Lung (tissue), 12 donors: Measurements from ENCODE around the gene FOXJ3. TPM values are rescaled to one million over a fixed set of nuclear protein-coding genes. Genes with fewer than 3 reads are reported as not detected.

Experiments used
- ATAC-seq: fragments of 200-7000 bp; cut with Tn5 transposase; one replicate; pipeline ENCODE4 v1.9.1; 2020; ENCODE audit warnings: moderate number of reproducible peaks; ENCODE audit not compliant: insufficient read depth, low FRiP score
- DNase-seq, 3 donors: peaks; one replicate each; pipeline ENCODE4 v3.0.0-alpha.2; 2013 to 2017
- H3K27ac ChIP-seq, 2 donors: one replicate each; pipeline ENCODE4 v1.5.1; 2013; ENCODE audit warnings: mild to moderate bottlenecking in 2 of 2, moderate library complexity in 2 of 2, control low read depth in 1 of 2, inconsistent platforms in 1 of 2, low read depth in 1 of 2, low read length in 1 of 2
- H3K27me3 ChIP-seq, 3 donors: one replicate each; pipeline ENCODE4 v1.5.1; 2013; ENCODE audit warnings: low read length in 2 of 3; ENCODE audit not compliant: control insufficient read depth in 3 of 3, insufficient read depth in 3 of 3
- H3K36me3 ChIP-seq, 4 donors: one replicate each; pipeline ENCODE4 v1.5.1; 2013; ENCODE audit warnings: low read length in 4 of 4, mild to moderate bottlenecking in 1 of 4, moderate library complexity in 1 of 4; ENCODE audit not compliant: control insufficient read depth in 4 of 4, insufficient read depth in 4 of 4
- H3K4me1 ChIP-seq, 5 donors: one replicate each; pipeline ENCODE4 v1.5.1; 2013; ENCODE audit warnings: low read length in 5 of 5, mild to moderate bottlenecking in 2 of 5, moderate library complexity in 1 of 5; ENCODE audit not compliant: control insufficient read depth in 5 of 5, insufficient read depth in 5 of 5
- H3K4me3 ChIP-seq: one replicate; pipeline ENCODE4 v1.5.1; 2013; ENCODE audit warnings: mild to moderate bottlenecking, control low read depth, moderate library complexity
- H3K9ac ChIP-seq, 2 donors: one replicate each; pipeline ENCODE4 v1.5.1; 2013; ENCODE audit warnings: low read length in 2 of 2, control low read depth in 1 of 2; ENCODE audit not compliant: insufficient read depth in 1 of 2
- H3K9me3 ChIP-seq, 4 donors: one replicate each; pipeline ENCODE4 v1.5.1; 2013; ENCODE audit warnings: low read length in 3 of 4, mild to moderate bottlenecking in 1 of 4, moderate library complexity in 1 of 4; ENCODE audit not compliant: control insufficient read depth in 4 of 4, insufficient read depth in 3 of 4
- WGBS, 2 donors: extraction: QIAGEN DNeasy Blood & Tissue Kit; methylation state at CpG; one replicate each; pipeline ENCODE4 v1.1.7; 2013; 5-methylcytosine and 5-hydroxymethylcytosine counted together
- polyA plus RNA-seq, 2 donors: library from polyadenylated mRNA; stranded (reverse); fragments of 200-250 nt; gene quantifications; one replicate each; pipeline ENCODE4 v1.2.1, GENCODE V29; 2013
- total RNA-seq, 2 donors: library from RNA; depleted of rRNA in 1 of 2; stranded (reverse); fragments of >200 nt in 1 of 2; gene quantifications; one replicate each; pipeline ENCODE4 v1.2.1, GENCODE V29; 2014 to 2021
- TF ChIP-seq, protein P1 (sequence below): IDR thresholded peaks from 2 replicates; pipeline ENCODE4 v1.5.1; 2012; ENCODE audit warnings: mild to moderate bottlenecking; ENCODE audit errors: control extremely low read depth, extremely low read depth
- donor health status: control.
- donor health status: control.
- donor health status: Bipolar disorder and iron deficiency.
- donor health status: healthy.
- donor health status: DM: yes; HTN: yes; CAD: no.

The FOXJ3 gene
- total and polyA plus RNA-seq, 4 donors, result 11.9 to 106 (median 26.6) TPM

DNA sequence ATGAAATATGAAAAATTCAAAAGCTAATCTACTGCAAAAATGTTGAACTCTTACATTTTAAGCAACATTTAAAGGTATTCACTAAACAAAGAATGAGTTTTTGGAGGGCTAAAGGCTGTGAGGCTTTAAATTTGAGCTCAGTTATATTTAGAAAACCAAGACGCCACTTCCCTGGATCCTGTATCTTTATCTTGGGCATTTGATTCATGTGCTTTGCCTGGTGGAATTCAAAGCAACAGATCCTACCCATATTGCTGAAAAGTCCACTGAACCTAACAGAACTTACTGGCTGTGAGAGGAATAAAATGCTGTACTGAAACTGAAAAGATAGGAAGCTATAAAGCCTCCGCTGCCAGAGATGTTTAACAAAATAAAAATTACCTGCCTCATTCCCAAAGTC lies 14.3 kb downstream of the FOXJ3 start:
- no peak for ATAC-seq
- H3K36me3 ChIP-seq, result no peaks in the 10 kb centered on the region
- no peak overlapping the region for H3K4me3 ChIP-seq
- H3K27me3 ChIP-seq, result no peaks in the 10 kb centered on the region
- TF ChIP-seq, protein P1, sequence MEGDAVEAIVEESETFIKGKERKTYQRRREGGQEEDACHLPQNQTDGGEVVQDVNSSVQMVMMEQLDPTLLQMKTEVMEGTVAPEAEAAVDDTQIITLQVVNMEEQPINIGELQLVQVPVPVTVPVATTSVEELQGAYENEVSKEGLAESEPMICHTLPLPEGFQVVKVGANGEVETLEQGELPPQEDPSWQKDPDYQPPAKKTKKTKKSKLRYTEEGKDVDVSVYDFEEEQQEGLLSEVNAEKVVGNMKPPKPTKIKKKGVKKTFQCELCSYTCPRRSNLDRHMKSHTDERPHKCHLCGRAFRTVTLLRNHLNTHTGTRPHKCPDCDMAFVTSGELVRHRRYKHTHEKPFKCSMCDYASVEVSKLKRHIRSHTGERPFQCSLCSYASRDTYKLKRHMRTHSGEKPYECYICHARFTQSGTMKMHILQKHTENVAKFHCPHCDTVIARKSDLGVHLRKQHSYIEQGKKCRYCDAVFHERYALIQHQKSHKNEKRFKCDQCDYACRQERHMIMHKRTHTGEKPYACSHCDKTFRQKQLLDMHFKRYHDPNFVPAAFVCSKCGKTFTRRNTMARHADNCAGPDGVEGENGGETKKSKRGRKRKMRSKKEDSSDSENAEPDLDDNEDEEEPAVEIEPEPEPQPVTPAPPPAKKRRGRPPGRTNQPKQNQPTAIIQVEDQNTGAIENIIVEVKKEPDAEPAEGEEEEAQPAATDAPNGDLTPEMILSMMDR, result no peak
- no peak overlapping the region for H3K9ac ChIP-seq
- DNase-seq, result no peak
- no peaks in the 10 kb centered on the region for H3K9me3 ChIP-seq
- peaks cover 4 to 47% (median 21%) of the 10 kb centered on the region in 5 donors for H3K4me1 ChIP-seq
- H3K27ac ChIP-seq, result no peak overlapping the region
- whole genome bisulfite sequencing, 2 donors, result 60 to 61% methylated on average over 2 of the region's 2 CpGs

DNA sequence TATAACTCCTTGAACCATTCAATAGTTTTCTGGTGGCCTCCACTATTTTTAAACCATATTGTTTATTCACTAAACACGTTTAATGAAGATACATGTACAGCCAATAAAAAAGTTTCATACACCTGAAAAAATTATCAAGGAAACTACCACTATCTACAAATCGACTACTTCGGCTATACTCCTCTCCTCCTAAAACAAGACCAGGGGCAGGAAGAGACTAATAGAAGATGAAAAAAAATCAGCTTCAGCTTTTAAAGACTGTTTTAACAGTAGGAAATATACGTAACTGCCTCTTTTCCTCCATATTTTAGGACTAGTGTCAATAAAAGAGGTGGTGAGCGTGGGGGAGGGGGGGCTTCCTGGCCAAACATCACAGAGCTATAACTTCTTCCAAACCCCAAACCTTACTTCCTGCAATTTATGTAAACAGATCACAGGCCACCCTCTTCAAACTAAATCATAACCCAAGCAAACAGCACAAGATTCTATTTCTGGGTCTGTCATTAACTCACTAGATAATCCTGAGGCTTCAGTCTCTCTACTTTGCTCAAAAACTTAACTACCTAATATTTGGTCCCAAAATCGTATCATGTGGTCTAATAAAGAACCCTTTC lies 15.1 kb downstream of the FOXJ3 start:
- Histone ChIP-seq H3K27ac (peak overlapping the region in 1 of 2 donors; percentile 66), H3K4me3 (no peak overlapping the region), H3K4me1 (peaks cover 3 to 50% (median 27%) of the 10 kb centered on the region in 5 donors), H3K36me3 (no peaks in the 10 kb centered on the region), H3K27me3 (no peaks in the 10 kb centered on the region), H3K9ac (no peak overlapping the region), H3K9me3 (no peaks in the 10 kb centered on the region)
- ATAC-seq (no peak), DNase-seq (peak in 2 of 3 donors; percentile 30 to 53)
- TF ChIP-seq, protein P1, result no peak
- WGBS, 2 donors, result 13 to 19% methylated on average over 6 of the region's 6 CpGs

DNA sequence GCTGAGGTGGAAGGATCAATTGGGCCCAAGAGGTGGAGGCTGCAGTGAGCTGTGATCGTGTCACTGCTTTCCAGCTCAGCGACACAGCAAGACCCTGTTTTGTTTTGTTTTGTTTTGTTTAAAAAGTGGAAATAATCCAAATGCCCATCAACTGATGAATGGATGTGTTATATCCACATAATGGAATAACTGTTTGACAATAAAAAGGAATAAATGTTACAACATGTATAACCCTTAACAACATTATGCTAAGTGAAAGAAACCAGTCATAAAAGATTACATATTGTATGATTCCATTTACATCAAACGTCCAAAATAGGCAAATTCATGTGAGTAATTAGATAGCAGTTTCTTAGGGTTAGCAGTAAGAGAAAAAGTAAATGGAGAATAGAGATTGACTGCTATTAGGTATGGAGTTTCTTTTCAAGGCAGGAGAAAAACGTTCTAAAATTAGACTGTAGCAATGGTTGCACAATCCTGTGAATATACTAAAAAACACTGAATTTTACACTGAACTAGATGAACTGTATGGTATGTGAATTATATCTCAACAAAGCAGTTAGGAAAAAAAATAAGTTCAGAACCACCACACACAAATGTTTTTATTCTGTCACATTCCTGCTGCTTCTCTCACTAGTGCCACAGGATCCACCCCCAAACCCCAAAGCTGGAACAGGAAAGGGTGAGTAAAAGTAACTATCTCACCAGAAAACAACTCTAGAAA lies 15.7 kb downstream of the FOXJ3 start:
- H3K36me3 ChIP-seq, result no peaks in the 10 kb centered on the region
- no peaks in the 10 kb centered on the region for H3K9me3 ChIP-seq
- H3K9ac ChIP-seq, result no peak overlapping the region
- no peaks in the 10 kb centered on the region for H3K27me3 ChIP-seq
- H3K4me1 ChIP-seq, result peaks cover 6 to 57% (median 28%) of the 10 kb centered on the region in 5 donors
- ATAC-seq, result no peak
- no peak overlapping the region for H3K4me3 ChIP-seq
- H3K27ac ChIP-seq, result peak overlapping the region in 1 of 2 donors; percentile 66
- WGBS, 2 donors, result 38 to 44% methylated on average over 4 of the region's 4 CpGs
- DNase-seq, result peak in 2 of 3 donors; percentile 56 to 69
- TF ChIP-seq, protein P1, result no peak
